Cardiac muscle cell (in vitro differentiated cells and primary cell): ENCODE results near the gene TAF11L2. TPM values are rescaled to one million over a fixed set of nuclear protein-coding genes. Genes with fewer than 3 reads are reported as not detected.
"Not testable (repeated sequence)": the region's sequence is repeated elsewhere in the genome, so short reads cannot be mapped to it uniquely, and the experiment has no call there.

Experiments
- DNase-seq, 2 donors: peaks; one replicate each; pipeline versions ENCODE4 v3.0.0 to v3.0.0-alpha.2; 2010 to 2017; ENCODE audit warnings: low read depth in 1 of 2, low spot score in 1 of 2
- H3K27ac ChIP-seq: fragments of 200-600 bp; sonication (generic); 2 replicates; pipeline ENCODE4 v1.5.1; 2016
- H3K27me3 ChIP-seq: fragments of 200-600 bp; sonication (generic); 2 replicates; pipeline ENCODE4 v1.6.0; 2016; ENCODE audit warnings: control low read depth
- H3K36me3 ChIP-seq: fragments of 200-600 bp; sonication (generic); 2 replicates; pipeline ENCODE4 v1.5.1; 2016; ENCODE audit warnings: control low read depth
- H3K4me1 ChIP-seq: fragments of 200-600 bp; sonication (generic); 2 replicates; pipeline ENCODE4 v1.8.1; 2017; ENCODE audit warnings: low read depth, mild to moderate bottlenecking, mixed run types
- H3K4me3 ChIP-seq: fragments of 200-600 bp; sonication (generic); 2 replicates; pipeline ENCODE4 v1.5.1; 2016; ENCODE audit warnings: mild to moderate bottlenecking
- H3K9me3 ChIP-seq: fragments of 200-600 bp; sonication (generic); 2 replicates; pipeline ENCODE4 v1.5.1; 2017; ENCODE audit warnings: low read depth, mild to moderate bottlenecking, control low read depth
- CTCF ChIP-seq: IDR thresholded peaks from 2 replicates; pipeline ENCODE4 v1.5.1; 2012; ENCODE audit warnings: low read depth, mild to moderate bottlenecking, low read length
- polyA plus RNA-seq: library from polyadenylated mRNA; unstranded; fragments of >200 nt; fragmentation: Nextera tagmentation; extraction: Ambion mirVana; gene quantifications from 2 replicates; pipeline ENCODE4 v1.2.1, GENCODE V29; 2016
- total RNA-seq: library from RNA; depleted of rRNA; stranded (reverse); fragments of >200 nt; gene quantifications from 2 replicates; pipeline ENCODE4 v1.2.3, GENCODE V29; 2016

The TAF11L2 gene
- total and polyA plus RNA-seq, 2 experiments from 2014 or later = not detected

- TF ChIP-seq CTCF = no peak
- Histone ChIP-seq H3K4me3 (no peak overlapping the region), H3K4me1 (no peaks in the 10 kb centered on the region), H3K36me3 (no peaks in the 10 kb centered on the region), H3K27ac (no peak overlapping the region), H3K9me3 (no peaks in the 10 kb centered on the region), H3K27me3 (peaks cover 49% of the 10 kb centered on the region)
- DNase-seq = no peak
Observed at GRCh38 chr5:17470064-17470463, 28.0 kb upstream of the TAF11L2 start.

GRCh38 chr5:17475064-17475463, 23.0 kb upstream of the TAF11L2 start:
- not testable (repeated sequence) for DNase-seq, H3K9me3 ChIP-seq, H3K4me1 ChIP-seq, H3K27ac ChIP-seq, H3K4me3 ChIP-seq, H3K36me3 ChIP-seq
- H3K27me3 ChIP-seq = peaks cover 41% of the 10 kb centered on the region

GRCh38 chr5:17477043-17477442, 21.0 kb upstream of the TAF11L2 start:
- H3K9me3 ChIP-seq = no peaks in the 10 kb centered on the region
- no peaks in the 10 kb centered on the region for H3K4me1 ChIP-seq
- no peak for TF ChIP-seq CTCF
- no peak overlapping the region for H3K27ac ChIP-seq
- H3K4me3 ChIP-seq = no peak overlapping the region
- DNase-seq = no peak
- H3K36me3 ChIP-seq = no peaks in the 10 kb centered on the region
- H3K27me3 ChIP-seq = peaks cover 35% of the 10 kb centered on the region

- H3K27me3 ChIP-seq = peaks cover 32% of the 10 kb centered on the region
- H3K4me3 ChIP-seq = no peak overlapping the region
- no peaks in the 10 kb centered on the region for H3K36me3 ChIP-seq
- no peak for TF ChIP-seq CTCF
- DNase-seq = peak in 1 of 2 donors; percentile 26
- no peaks in the 10 kb centered on the region for H3K9me3 ChIP-seq
- no peak overlapping the region for H3K27ac ChIP-seq
- no peaks in the 10 kb centered on the region for H3K4me1 ChIP-seq
Observed at GRCh38 chr5:17477573-17478265, 20.3 kb upstream of the TAF11L2 start.

GRCh38 chr5:17481378-17481777, 16.7 kb upstream of the TAF11L2 start:
- Histone ChIP-seq H3K36me3 (no peaks in the 10 kb centered on the region), H3K27ac (no peak overlapping the region), H3K9me3 (no peaks in the 10 kb centered on the region), H3K4me3 (no peak overlapping the region), H3K4me1 (no peaks in the 10 kb centered on the region), H3K27me3 (peaks cover 12% of the 10 kb centered on the region)
- DNase-seq = no peak
- no peak for TF ChIP-seq CTCF

- H3K27me3 ChIP-seq = peaks cover 12% of the 10 kb centered on the region
- TF ChIP-seq CTCF = no peak
- DNase-seq = no peak
- H3K9me3 ChIP-seq = no peaks in the 10 kb centered on the region
- no peak overlapping the region for H3K4me3 ChIP-seq
- no peaks in the 10 kb centered on the region for H3K36me3 ChIP-seq
- no peak overlapping the region for H3K27ac ChIP-seq
- H3K4me1 ChIP-seq = no peaks in the 10 kb centered on the region
Observed at GRCh38 chr5:17482790-17483189, 15.2 kb upstream of the TAF11L2 start.

- DNase-seq, H3K27me3 ChIP-seq, H3K4me1 ChIP-seq, H3K4me3 ChIP-seq, H3K9me3 ChIP-seq, H3K27ac ChIP-seq, H3K36me3 ChIP-seq: not testable (repeated sequence)
Observed at GRCh38 chr5:17486464-17487173, 11.4 kb upstream of the TAF11L2 start.
